HG03354 (cell line): Measurements from ENCODE around the gene RNF157.
"Not testable (repeated sequence)": the region's sequence is repeated elsewhere in the genome, so short reads cannot be mapped to it uniquely, and the experiment has no call there.

Experiments used
- ATAC-seq: cut with Tn5 transposase; IDR thresholded peaks from one replicate; pipeline ENCODE4 v1.9.1; 2021; ENCODE audit warnings: mild to moderate bottlenecking; ENCODE audit not compliant: unreplicated experiment, poor library complexity, severe bottlenecking

The RNF157 gene

GRCh38 chr17:76196675-76197074 is 43.6 kb downstream of the RNF157 start:
- ATAC-seq: no peak

GRCh38 chr17:76195281-76196096 is 44.8 kb downstream of the RNF157 start:
- no peak for ATAC-seq

- no peak for ATAC-seq
Measured at GRCh38 chr17:76193591-76193990, 46.7 kb downstream of the RNF157 start.

- ATAC-seq: peak; percentile 72
Measured at GRCh38 chr17:76191896-76192295, 48.4 kb downstream of the RNF157 start.

GRCh38 chr17:76189741-76190140 is 50.6 kb downstream of the RNF157 start:
- ATAC-seq: no peak

- no peak for ATAC-seq
Measured at GRCh38 chr17:76189247-76189646, 51.0 kb downstream of the RNF157 start.

- no peak for ATAC-seq
Measured at GRCh38 chr17:76188213-76189016, 51.9 kb downstream of the RNF157 start.

- ATAC-seq: not testable (repeated sequence)
Measured at GRCh38 chr17:76186774-76187173, 53.5 kb downstream of the RNF157 start.

- ATAC-seq: no peak
Measured at GRCh38 chr17:76184290-76184689, 56.0 kb downstream of the RNF157 start.

- ATAC-seq: peak; percentile 70
Measured at GRCh38 chr17:76182016-76182764, 58.1 kb downstream of the RNF157 start.

GRCh38 chr17:76179496-76180467 is 60.5 kb downstream of the RNF157 start:
- ATAC-seq: no peak

- no peak for ATAC-seq
Measured at GRCh38 chr17:76178124-76178523, 62.2 kb downstream of the RNF157 start.

- no peak for ATAC-seq
Measured at GRCh38 chr17:76176701-76177574, 63.4 kb downstream of the RNF157 start.

GRCh38 chr17:76174037-76174436 is 66.3 kb downstream of the RNF157 start:
- ATAC-seq: no peak

- no peak for ATAC-seq
Measured at GRCh38 chr17:76173474-76173873, 66.8 kb downstream of the RNF157 start.

GRCh38 chr17:76171706-76172105 is 68.6 kb downstream of the RNF157 start:
- ATAC-seq: no peak

GRCh38 chr17:76170114-76170513 is 70.2 kb downstream of the RNF157 start:
- ATAC-seq: no peak

GRCh38 chr17:76166906-76167305 is 73.4 kb downstream of the RNF157 start:
- ATAC-seq: no peak
